SK-N-SH (cell line): Measurements from ENCODE around the gene CSPG4. TPM values are rescaled to one million over a fixed set of nuclear protein-coding genes. Genes with fewer than 3 reads are reported as not detected.

ENCODE experiments used
- CTCF ChIA-PET: fragments of 300-600, 350-600 bp; formaldehyde crosslinking; extraction: SDS; loops from one replicate; lab custom pipeline; 2021; lab: Yijun Ruan, JAX
- POLR2A ChIA-PET: fragments of 350-600 bp; sonication (Branson Sonifier 250); formaldehyde crosslinking; extraction: SDS; loops from one replicate; lab custom pipeline; 2020; ENCODE audit warnings: antibody characterized with exemption, inconsistent platforms; lab: Yijun Ruan, JAX
- DNase-seq: peaks from one replicate; pipeline ENCODE4 v3.0.0; 2012
- H2AFZ ChIP-seq: fragments of 200-600 bp; sonication (generic); 2 replicates; pipeline ENCODE4 v1.8.1; 2016; ENCODE audit warnings: antibody characterized with exemption, mild to moderate bottlenecking, low read depth
- H3F3A ChIP-seq: fragments of 200-600 bp; sonication (generic); replicated peaks from 2 replicates; pipeline ENCODE3; 2016; ENCODE audit warnings: antibody characterized with exemption, mild to moderate bottlenecking; ENCODE audit not compliant: insufficient read depth
- H3K27ac ChIP-seq, 2 experiments: fragments of 200-500 bp in 1 of 2; fragments of 200-600 bp in 1 of 2; sonication (Bioruptor generic) in 1 of 2; sonication (generic), shearing (Covaris generic) in 1 of 2; 2 replicates each; pipeline versions ENCODE4 v1.5.1 to v1.6.1; 2014 to 2016; ENCODE audit warnings: low read depth in 2 of 2, inconsistent platforms in 1 of 2, low read length in 1 of 2, mild to moderate bottlenecking in 1 of 2, mixed read lengths in 1 of 2
- H3K27me3 ChIP-seq: fragments of 200-600 bp; sonication (generic), shearing (Covaris generic); 2 replicates; pipeline ENCODE4 v1.6.1; 2016; ENCODE audit warnings: mixed run types; ENCODE audit not compliant: insufficient read depth
- H3K36me3 ChIP-seq, 2 experiments: fragments of 200-500 bp in 1 of 2; fragments of 200-600 bp in 1 of 2; sonication (Bioruptor generic) in 1 of 2; sonication (generic) in 1 of 2; replicated peaks in 1 of 2; 2 replicates each; pipeline versions ENCODE3 to v1.5.1; 2014 to 2016; ENCODE audit warnings: low read length in 1 of 2, mild to moderate bottlenecking in 1 of 2; ENCODE audit not compliant: insufficient read depth in 2 of 2, control insufficient read depth in 1 of 2
- H3K4me1 ChIP-seq, 2 experiments: fragments of 200-500 bp in 1 of 2; fragments of 200-600 bp in 1 of 2; sonication (Bioruptor generic) in 1 of 2; sonication (generic), shearing (Covaris generic) in 1 of 2; 2 replicates each; pipeline versions ENCODE4 v1.5.1 to v1.6.1; 2014 to 2016; ENCODE audit warnings: low read depth in 1 of 2, low read length in 1 of 2, mixed run types in 1 of 2; ENCODE audit not compliant: insufficient read depth in 2 of 2, control insufficient read depth in 1 of 2
- H3K4me2 ChIP-seq: fragments of 200-600 bp; sonication (generic), shearing (Covaris generic); 2 replicates; pipeline ENCODE4 v1.6.1; 2017; ENCODE audit warnings: mixed run types
- H3K4me3 ChIP-seq, 2 experiments: fragments of 200-500 bp in 1 of 2; fragments of 200-600 bp in 1 of 2; sonication (Bioruptor generic) in 1 of 2; sonication (generic), shearing (Covaris generic) in 1 of 2; 2 replicates each; pipeline versions ENCODE4 v1.5.1 to v1.8.1; 2014 to 2016; ENCODE audit warnings: low read depth in 2 of 2, inconsistent platforms in 1 of 2, low read length in 1 of 2, mild to moderate bottlenecking in 1 of 2, mixed read lengths in 1 of 2, moderate library complexity in 1 of 2
- H3K79me2 ChIP-seq: fragments of 200-600 bp; sonication (generic); 2 replicates; pipeline ENCODE4 v1.8.1; 2017; ENCODE audit warnings: mild to moderate bottlenecking; ENCODE audit not compliant: insufficient read depth
- H3K9ac ChIP-seq: fragments of 200-600 bp; sonication (generic); 2 replicates; pipeline ENCODE4 v1.6.1; 2017; ENCODE audit warnings: mixed run types
- H3K9me2 ChIP-seq: fragments of 200-600 bp; sonication (generic); 2 replicates; pipeline ENCODE4 v1.6.1; 2017; ENCODE audit warnings: mixed run types
- H3K9me3 ChIP-seq: fragments of 200-600 bp; sonication (generic); 2 replicates; pipeline ENCODE4 v1.6.1; 2017; ENCODE audit warnings: mixed run types, mild to moderate bottlenecking, moderate library complexity
- H4K20me1 ChIP-seq: fragments of 200-600 bp; sonication (generic); 2 replicates; pipeline ENCODE4 v1.6.1; 2017; ENCODE audit warnings: mild to moderate bottlenecking, mixed run types; ENCODE audit not compliant: insufficient read depth
- CHD2 ChIP-seq: fragments of 150-350 bp; IDR thresholded peaks from 2 replicates; pipeline ENCODE4 v1.6.1; 2018; ENCODE audit warnings: low read length; ENCODE audit not compliant: partially characterized antibody
- CTCF ChIP-seq: fragments of 200-600 bp; sonication (generic); IDR thresholded peaks from 2 replicates; pipeline ENCODE4 v1.6.1; 2017; ENCODE audit warnings: antibody characterized with exemption, mild to moderate bottlenecking, moderate library complexity
- ELF1 ChIP-seq: IDR thresholded peaks from 2 replicates; pipeline ENCODE4 v1.4.0; 2012
- FOXM1 ChIP-seq: IDR thresholded peaks from 2 replicates; pipeline ENCODE4 v1.4.0; 2012; ENCODE audit warnings: low read depth, mild to moderate bottlenecking
- GABPA ChIP-seq: IDR thresholded peaks from 2 replicates; pipeline ENCODE4 v1.4.0; 2012; ENCODE audit warnings: low read depth, mild to moderate bottlenecking
- GATA2 ChIP-seq: sonication (generic); formaldehyde crosslinking; IDR thresholded peaks from 2 replicates; pipeline ENCODE4 v1.5.0; 2020; ENCODE audit warnings: mild to moderate bottlenecking, missing genetic modification reagents
- JUND ChIP-seq: IDR thresholded peaks from 2 replicates; pipeline ENCODE4 v1.4.0; 2012
- MAX ChIP-seq: IDR thresholded peaks from 2 replicates; pipeline ENCODE4 v1.4.0; 2012; ENCODE audit warnings: low read depth
- NFIC ChIP-seq: IDR thresholded peaks from 2 replicates; pipeline ENCODE4 v1.4.0; 2012; ENCODE audit warnings: borderline replicate concordance
- RAD21 ChIP-seq: IDR thresholded peaks from 2 replicates; pipeline ENCODE4 v1.6.1; 2012; ENCODE audit warnings: mild to moderate bottlenecking, low read length
- RCOR1 ChIP-seq: fragments of 150-350 bp; IDR thresholded peaks from 2 replicates; pipeline ENCODE4 v1.6.1; 2017; ENCODE audit warnings: antibody characterized with exemption, low read length
- REST ChIP-seq: IDR thresholded peaks from 2 replicates; pipeline ENCODE4 v1.6.1; 2012; ENCODE audit warnings: mild to moderate bottlenecking, low read depth, low read length, moderate library complexity
- RXRA ChIP-seq: IDR thresholded peaks from 2 replicates; pipeline ENCODE4 v1.4.0; 2012; ENCODE audit warnings: low read depth, mild to moderate bottlenecking, borderline replicate concordance
- SIN3A ChIP-seq: IDR thresholded peaks from 2 replicates; pipeline ENCODE4 v1.6.1; 2012; ENCODE audit warnings: low read depth, mild to moderate bottlenecking, low read length, moderate library complexity, borderline replicate concordance
- SMC3 ChIP-seq: IDR thresholded peaks from 2 replicates; pipeline ENCODE4 v1.6.1; 2012; ENCODE audit warnings: low read depth, low read length, improper control_type of control experiment
- TAF1 ChIP-seq: IDR thresholded peaks from 2 replicates; pipeline ENCODE4 v1.6.1; 2012; ENCODE audit warnings: low read depth, mild to moderate bottlenecking, low read length, moderate library complexity, borderline replicate concordance
- TCF12 ChIP-seq: IDR thresholded peaks from 2 replicates; pipeline ENCODE4 v1.4.0; 2012
- USF1 ChIP-seq: IDR thresholded peaks from 2 replicates; pipeline ENCODE4 v1.4.0; 2012; ENCODE audit warnings: low read depth, borderline replicate concordance
- USF2 ChIP-seq: fragments of 150-350 bp; IDR thresholded peaks from 2 replicates; pipeline ENCODE4 v1.6.1; 2017; ENCODE audit warnings: antibody characterized with exemption, low read length, low read depth, borderline replicate concordance
- YY1 ChIP-seq: IDR thresholded peaks from 2 replicates; pipeline ENCODE4 v1.4.0; 2012; ENCODE audit warnings: low read depth, mild to moderate bottlenecking
- polyA plus RNA-seq, 3 experiments: library from polyadenylated mRNA; depleted of rRNA; stranded (reverse); fragments of >200 nt; gene quantifications; 2 replicates each; pipeline ENCODE4 v1.2.3, GENCODE V29; 2012

Gene CSPG4
- polyA plus RNA-seq, 1 of the 3 experiments (the other 2 are of a cell fraction), result 0.35 TPM

- Histone ChIP-seq H3K27ac (no peak overlapping the region), H3K4me1 (peaks cover 0 to 5% of the 10 kb centered on the region in 2 experiments; a peak in 1 of 4 replicates)
- TF ChIP-seq USF2, result no peak
- TF ChIP-seq USF1, result no peak
- TF ChIP-seq RXRA, result no peak
- TF ChIP-seq YY1, result no peak
- TF ChIP-seq ELF1, result no peak
- no peak for TF ChIP-seq TCF12
- no peak for TF ChIP-seq SMC3
- TF ChIP-seq FOXM1, result no peak
- TF ChIP-seq TAF1, result no peak
- TF ChIP-seq JUND, result no peak
- TF ChIP-seq GATA2 (CRISPR knock-in tag), result no peak
- no peak for TF ChIP-seq REST
- TF ChIP-seq GABPA, result no peak
- no peak for TF ChIP-seq CHD2
- TF ChIP-seq SIN3A, result no peak
- TF ChIP-seq RAD21, result no peak
- TF ChIP-seq MAX, result no peak
- TF ChIP-seq RCOR1, result no peak
- TF ChIP-seq CTCF, result no peak
- no peak for TF ChIP-seq NFIC
- TF ChIP-seq, all 33 proteins: peak for 0
- H3F3A ChIP-seq, result peaks cover 9% of the 10 kb centered on the region
- peaks cover 19% of the 10 kb centered on the region for H3K79me2 ChIP-seq
- H3K36me3 ChIP-seq, result no peaks in the 10 kb centered on the region
- CTCF ChIA-PET, result no interaction called here
- no peaks in the 10 kb centered on the region for H4K20me1 ChIP-seq
- H3K9me2 ChIP-seq, result no peaks in the 10 kb centered on the region
- no peak overlapping the region for H2AFZ ChIP-seq
- no peak overlapping the region for H3K4me3 ChIP-seq
- H3K4me2 ChIP-seq, result no peak overlapping the region
- POLR2A ChIA-PET, result no interaction called here
- no peaks in the 10 kb centered on the region for H3K27me3 ChIP-seq
- no peaks in the 10 kb centered on the region for H3K9me3 ChIP-seq
- H3K9ac ChIP-seq, result no peak overlapping the region
- DNase-seq, result no peak
Observed at GRCh38 chr15:75631935-75632334, 80.7 kb downstream of the CSPG4 start.
